B cell (primary cell): Measurements from ENCODE around the gene MTHFSD. TPM values are rescaled to one million over a fixed set of nuclear protein-coding genes. Genes with fewer than 3 reads are reported as not detected.

Experiments used
- ATAC-seq: fragments of 200-7000 bp; cut with Tn5 transposase; one replicate; pipeline ENCODE4 v1.10.0; 2021; ENCODE audit warnings: low read depth, mild to moderate bottlenecking, moderate number of reproducible peaks, moderate library complexity
- CTCF ChIA-PET: fragments of 350-600 bp; sonication (Branson Sonifier 250); formaldehyde crosslinking; loops from one replicate; lab custom pipeline; 2021; ENCODE audit warnings: antibody characterized with exemption, inconsistent platforms; lab: Charles Lee
- POLR2A ChIA-PET: fragments of 350-600 bp; sonication (Branson Sonifier 250); formaldehyde crosslinking; loops from one replicate; lab custom pipeline; 2021; ENCODE audit warnings: antibody characterized with exemption; lab: Charles Lee
- DNase-seq: peaks from one replicate; pipeline ENCODE4 v3.0.0; 2013
- H2AFZ ChIP-seq: 2 replicates; pipeline ENCODE4 v1.6.1; 2012; ENCODE audit warnings: mild to moderate bottlenecking, low read depth, low read length; ENCODE audit not compliant: insufficient read depth, poor library complexity, severe bottlenecking
- H3K27ac ChIP-seq, 2 donors: 1 replicate in 1 of 2; 2 replicates in 1 of 2; pipeline ENCODE4 v1.5.1; 2012 to 2013; ENCODE audit warnings: low read length in 2 of 2, mild to moderate bottlenecking in 2 of 2, moderate library complexity in 1 of 2
- H3K27me3 ChIP-seq, 4 experiments: fragments of 200-600 bp in 1 of 4; sonication (generic) in 1 of 4; replicated peaks in 1 of 4; 1 replicate in 2 of 4; 2 replicates in 2 of 4; pipeline versions ENCODE4 v1.6.1 to v1.7.0; 2013 to 2016; ENCODE audit warnings: low read length in 3 of 4, mild to moderate bottlenecking in 2 of 4, mixed read lengths in 1 of 4, moderate library complexity in 1 of 4; ENCODE audit not compliant: insufficient read depth in 4 of 4, control insufficient read depth in 3 of 4; ENCODE audit errors: control extremely low read depth in 1 of 4
- H3K36me3 ChIP-seq, 2 experiments: replicated peaks in 1 of 2; 1 replicate in 1 of 2; 2 replicates in 1 of 2; pipeline versions ENCODE4 v1.6.1 to v1.7.1; 2013; ENCODE audit warnings: low read length in 1 of 2; ENCODE audit not compliant: insufficient read depth in 2 of 2, control insufficient read depth in 1 of 2; ENCODE audit errors: control extremely low read depth in 1 of 2, extremely low read depth in 1 of 2
- H3K4me1 ChIP-seq, 2 donors: fragments of 200-600 bp in 1 of 2; sonication (generic) in 1 of 2; 1 replicate in 1 of 2; 2 replicates in 1 of 2; pipeline versions ENCODE4 v1.5.1 to v1.6.1; 2013 to 2017; ENCODE audit warnings: low read length in 2 of 2; ENCODE audit not compliant: control insufficient read depth in 2 of 2, insufficient read depth in 2 of 2
- H3K4me2 ChIP-seq: replicated peaks from 2 replicates; pipeline ENCODE3; 2012; ENCODE audit warnings: mild to moderate bottlenecking, low read depth, low read length; ENCODE audit not compliant: poor library complexity, severe bottlenecking
- H3K4me3 ChIP-seq, 5 experiments: fragments of 200-600 bp in 1 of 5; sonication (generic) in 1 of 5; 1 replicate in 3 of 5; 2 replicates in 2 of 5; pipeline versions ENCODE4 v1.5.1 to v1.7.0; 2011 to 2016; ENCODE audit warnings: low read length in 4 of 5, mild to moderate bottlenecking in 4 of 5, low read depth in 2 of 5, control low read depth in 1 of 5, moderate library complexity in 1 of 5; ENCODE audit not compliant: insufficient read depth in 1 of 5; ENCODE audit errors: control extremely low read depth in 1 of 5, extremely low read depth in 1 of 5
- H3K79me2 ChIP-seq: fragments of 200-600 bp; sonication (generic); one replicate; pipeline ENCODE4 v1.6.0; 2016; ENCODE audit warnings: low read length; ENCODE audit not compliant: control insufficient read depth, insufficient read depth
- H3K9ac ChIP-seq: fragments of 200-600 bp; sonication (generic); 2 replicates; pipeline ENCODE4 v1.6.1; 2017; ENCODE audit warnings: mild to moderate bottlenecking, low read length, moderate library complexity
- H3K9me3 ChIP-seq, 3 donors: one replicate each; pipeline versions ENCODE4 v1.6.1 to v1.7.1; 2013; ENCODE audit warnings: low read length in 2 of 3; ENCODE audit not compliant: control insufficient read depth in 2 of 3, insufficient read depth in 1 of 3; ENCODE audit errors: control extremely low read depth in 1 of 3
- H4K20me1 ChIP-seq: 2 replicates; pipeline ENCODE4 v1.6.0; 2012; ENCODE audit warnings: mild to moderate bottlenecking, low read length; ENCODE audit not compliant: insufficient read depth, control insufficient read depth, poor library complexity, severe bottlenecking
- H3K27ac Mint-ChIP-seq: one replicate; pipeline ENCODE4 v1.8.0; 2021; ENCODE audit warnings: mixed read lengths
- H3K27me3 Mint-ChIP-seq: one replicate; pipeline ENCODE4 v1.8.0; 2021; ENCODE audit warnings: mixed read lengths
- H3K4me1 Mint-ChIP-seq: one replicate; pipeline ENCODE4 v1.8.0; 2021; ENCODE audit warnings: mixed read lengths
- H3K4me3 Mint-ChIP-seq: one replicate; pipeline ENCODE4 v1.8.0; 2021; ENCODE audit warnings: mixed read lengths
- H3K9me3 Mint-ChIP-seq: one replicate; pipeline ENCODE4 v1.8.0; 2022; ENCODE audit warnings: mixed read lengths; ENCODE audit not compliant: insufficient read depth
- CTCF ChIP-seq: fragments of 200-600 bp; IDR thresholded peaks from one replicate; pipeline ENCODE4 v1.8.0; 2022; ENCODE audit warnings: antibody characterized with exemption, mild to moderate bottlenecking
- EZH2 ChIP-seq: IDR thresholded peaks from 2 replicates; pipeline ENCODE4 v1.6.1; 2012; ENCODE audit warnings: borderline replicate concordance, low read depth, mild to moderate bottlenecking, moderate library complexity, low read length; ENCODE audit not compliant: insufficient read depth, poor library complexity, severe bottlenecking
- WGBS: methylation state at CpG from one replicate; pipeline ENCODE4 v1.1.5; 2013; ENCODE audit warnings: missing lambda C conversion rate; ENCODE audit not compliant: insufficient coverage; 5-methylcytosine and 5-hydroxymethylcytosine counted together
- intact Hi-C: fragments of 100-400 bp; cut with micrococcal nuclease; formaldehyde crosslinking; loops from one replicate; pipeline ENCODE4 v1.10.0; 2022
- polyA plus RNA-seq: library from polyadenylated mRNA; depleted of rRNA; stranded (reverse); fragments of >200 nt; gene quantifications from 2 replicates; pipeline ENCODE4 v1.2.3, GENCODE V29; 2012
- total RNA-seq, 2 donors: library from RNA; stranded (reverse); fragments of 120-200 nt in 1 of 2; gene quantifications; 1 replicate in 1 of 2; 2 replicates in 1 of 2; pipeline versions ENCODE4 v1.2.3 to v1.2.4, GENCODE V29; 2013 to 2022

MTHFSD gene
- total and polyA plus RNA-seq, 2 donors (not counting 1 experiment from before 2014, with no cell fraction given) = 21.5 to 42.0 TPM

GRCh38 chr16:86574646-86575045 lies 19.6 kb upstream of the MTHFSD start:
- TF ChIP-seq CTCF = no peak
- TF ChIP-seq EZH2 = no peak
- no peak overlapping the region for H2AFZ ChIP-seq
- no peak overlapping the region for H3K9ac ChIP-seq
- Mint-ChIP-seq H3K9me3 (no peaks in the 10 kb centered on the region), H3K4me1 (peaks cover 18% of the 10 kb centered on the region), H3K27ac (no peak overlapping the region), H3K4me3 (no peak overlapping the region), H3K27me3 (peaks cover 66% of the 10 kb centered on the region)
- H4K20me1 ChIP-seq = no peaks in the 10 kb centered on the region
- no peaks in the 10 kb centered on the region for H3K36me3 ChIP-seq
- peaks cover 0 to 71% (median 33%) of the 10 kb centered on the region in 4 experiments for H3K27me3 ChIP-seq
- peaks cover 0 to 4% (median 0%) of the 10 kb centered on the region in 3 donors for H3K9me3 ChIP-seq
- WGBS = 64% methylated on average over 4 of the region's 4 CpGs
- H3K4me1 ChIP-seq = peaks cover 14% of the 10 kb centered on the region in 2 donors
- H3K79me2 ChIP-seq = no peaks in the 10 kb centered on the region
- no peak overlapping the region for H3K4me3 ChIP-seq
- intact Hi-C loops = no loop called here
- ChIA-PET CTCF (no interaction called here), POLR2A (no interaction called here)
- ATAC-seq (no peak), DNase-seq (no peak)
- H3K4me2 ChIP-seq = no peak overlapping the region
- H3K27ac ChIP-seq = no peak overlapping the region

GRCh38 chr16:86573646-86574508 lies 18.8 kb upstream of the MTHFSD start:
- intact Hi-C loops = no loop called here
- peaks cover 14 to 15% of the 10 kb centered on the region in 2 donors for H3K4me1 ChIP-seq
- WGBS = 73% methylated on average over 10 of the region's 13 CpGs
- no peak for DNase-seq
- Mint-ChIP-seq H3K4me1 (peaks cover 16% of the 10 kb centered on the region), H3K27ac (no peak overlapping the region), H3K27me3 (peaks cover 71% of the 10 kb centered on the region), H3K4me3 (no peak overlapping the region), H3K9me3 (no peaks in the 10 kb centered on the region)
- H3K36me3 ChIP-seq = no peaks in the 10 kb centered on the region
- peaks cover 0 to 4% (median 0%) of the 10 kb centered on the region in 3 donors for H3K9me3 ChIP-seq
- TF ChIP-seq CTCF (no peak), EZH2 (no peak)
- H2AFZ ChIP-seq = no peak overlapping the region
- no peaks in the 10 kb centered on the region for H3K79me2 ChIP-seq
- H3K9ac ChIP-seq = no peak overlapping the region
- no peaks in the 10 kb centered on the region for H4K20me1 ChIP-seq
- H3K27me3 ChIP-seq = peaks cover 0 to 69% (median 39%) of the 10 kb centered on the region in 4 experiments
- H3K27ac ChIP-seq = no peak overlapping the region
- ChIA-PET POLR2A (no interaction called here), CTCF (no interaction called here)
- ATAC-seq = no peak
- H3K4me2 ChIP-seq = no peak overlapping the region
- H3K4me3 ChIP-seq = no peak overlapping the region
